Activated gamma-delta T cell treated with Interleukin-2 at 50 U/mL for 16 hours (primary cell): Measurements from ENCODE around the gene C2orf80.
"Not testable (repeated sequence)": the region's sequence is repeated elsewhere in the genome, so short reads cannot be mapped to it uniquely, and the experiment has no call there.

Experiments used
- DNase-seq: peaks from one replicate; pipeline ENCODE4 v3.0.0-alpha.2; 2020

The C2orf80 gene

GRCh38 chr2:208189810-208190503 lies at the start of gene C2orf80:
TSS of gene C2orf80 (minus strand) at chr2:208190030. CDS start at chr2:208186986, 3,044 bp downstream.
- no peak for DNase-seq

GRCh38 chr2:208235860-208236259 lies 46.0 kb upstream of the C2orf80 start:
- DNase-seq, result no peak

GRCh38 chr2:208234786-208235185 lies 45.0 kb upstream of the C2orf80 start:
- DNase-seq, result no peak

GRCh38 chr2:208228476-208228875 lies 38.6 kb upstream of the C2orf80 start:
- no peak for DNase-seq

GRCh38 chr2:208227581-208228232 lies 37.9 kb upstream of the C2orf80 start:
- no peak for DNase-seq

GRCh38 chr2:208224802-208225201 lies 35.0 kb upstream of the C2orf80 start:
- no peak for DNase-seq

GRCh38 chr2:208222351-208222750 lies 32.5 kb upstream of the C2orf80 start:
- no peak for DNase-seq

- not testable (repeated sequence) for DNase-seq
Observed at GRCh38 chr2:208221873-208222272, 32.0 kb upstream of the C2orf80 start.

GRCh38 chr2:208210688-208211451 lies 21.0 kb upstream of the C2orf80 start:
- no peak for DNase-seq

GRCh38 chr2:208208335-208209085 lies 18.7 kb upstream of the C2orf80 start:
- no peak for DNase-seq

- no peak for DNase-seq
Observed at GRCh38 chr2:208207769-208208168, 17.9 kb upstream of the C2orf80 start.

GRCh38 chr2:208204166-208204565 lies 14.3 kb upstream of the C2orf80 start:
- DNase-seq, result no peak

GRCh38 chr2:208195531-208195930 lies 5.7 kb upstream of the C2orf80 start:
- DNase-seq, result no peak

GRCh38 chr2:208192611-208193236 lies 2.9 kb upstream of the C2orf80 start:
- DNase-seq, result no peak

GRCh38 chr2:208189069-208189809 lies 591 bp downstream of the C2orf80 start:
- DNase-seq, result no peak

GRCh38 chr2:208186893-208187292 lies 2.9 kb downstream of the C2orf80 start:
- DNase-seq, result no peak

- no peak for DNase-seq
Observed at GRCh38 chr2:208186465-208186864, 3.4 kb downstream of the C2orf80 start.

- DNase-seq, result no peak
Observed at GRCh38 chr2:208183972-208184705, 5.7 kb downstream of the C2orf80 start.

- DNase-seq, result no peak
Observed at GRCh38 chr2:208183526-208183925, 6.3 kb downstream of the C2orf80 start.

- no peak for DNase-seq
Observed at GRCh38 chr2:208182835-208183234, 7.0 kb downstream of the C2orf80 start.

- DNase-seq, result no peak
Observed at GRCh38 chr2:208179028-208179609, 10.7 kb downstream of the C2orf80 start.
